ENCODE measurements around the gene RENBP.

DNA sequence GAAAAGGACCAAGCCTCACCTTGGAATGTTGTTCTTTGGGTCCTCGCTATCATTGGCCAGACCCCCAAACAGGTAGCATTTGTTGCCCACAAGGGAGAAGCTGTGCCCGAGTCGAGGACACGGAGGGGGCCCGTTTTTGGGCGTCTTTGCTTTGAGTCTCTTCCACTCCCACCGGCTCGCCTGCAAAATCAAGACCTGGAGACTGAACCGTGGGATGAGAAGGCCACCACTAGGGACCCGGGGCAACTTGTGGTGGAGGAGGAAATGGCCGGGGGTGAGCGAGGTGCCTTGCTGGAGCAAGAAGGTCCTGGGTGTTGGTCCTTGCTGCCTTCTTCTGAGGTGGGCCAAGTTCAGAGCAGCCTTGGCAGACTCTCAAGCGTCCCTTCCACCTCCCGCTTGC, 19.7 kb upstream of the RENBP start:
- TF ChIP-seq, protein P1, sequence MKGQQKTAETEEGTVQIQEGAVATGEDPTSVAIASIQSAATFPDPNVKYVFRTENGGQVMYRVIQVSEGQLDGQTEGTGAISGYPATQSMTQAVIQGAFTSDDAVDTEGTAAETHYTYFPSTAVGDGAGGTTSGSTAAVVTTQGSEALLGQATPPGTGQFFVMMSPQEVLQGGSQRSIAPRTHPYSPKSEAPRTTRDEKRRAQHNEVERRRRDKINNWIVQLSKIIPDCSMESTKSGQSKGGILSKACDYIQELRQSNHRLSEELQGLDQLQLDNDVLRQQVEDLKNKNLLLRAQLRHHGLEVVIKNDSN (IDR thresholded peaks at IDR 0.05) = no peak
- no peak for TF ChIP-seq CREB1 (IDR thresholded peaks at IDR 0.05; ENCODE audit: low read depth)
- TF ChIP-seq EP300 (IDR thresholded peaks at IDR 0.05; ENCODE audit: borderline replicate concordance) = no peak
- TF ChIP-seq TEAD4 (IDR thresholded peaks at IDR 0.05) = no peak
- TF ChIP-seq YY1 (IDR thresholded peaks at IDR 0.05; ENCODE audit: low read depth) = no peak
- no peak for TF ChIP-seq TAF1 (IDR thresholded peaks at IDR 0.05; ENCODE audit: low read depth)
- TF ChIP-seq, protein P2, sequence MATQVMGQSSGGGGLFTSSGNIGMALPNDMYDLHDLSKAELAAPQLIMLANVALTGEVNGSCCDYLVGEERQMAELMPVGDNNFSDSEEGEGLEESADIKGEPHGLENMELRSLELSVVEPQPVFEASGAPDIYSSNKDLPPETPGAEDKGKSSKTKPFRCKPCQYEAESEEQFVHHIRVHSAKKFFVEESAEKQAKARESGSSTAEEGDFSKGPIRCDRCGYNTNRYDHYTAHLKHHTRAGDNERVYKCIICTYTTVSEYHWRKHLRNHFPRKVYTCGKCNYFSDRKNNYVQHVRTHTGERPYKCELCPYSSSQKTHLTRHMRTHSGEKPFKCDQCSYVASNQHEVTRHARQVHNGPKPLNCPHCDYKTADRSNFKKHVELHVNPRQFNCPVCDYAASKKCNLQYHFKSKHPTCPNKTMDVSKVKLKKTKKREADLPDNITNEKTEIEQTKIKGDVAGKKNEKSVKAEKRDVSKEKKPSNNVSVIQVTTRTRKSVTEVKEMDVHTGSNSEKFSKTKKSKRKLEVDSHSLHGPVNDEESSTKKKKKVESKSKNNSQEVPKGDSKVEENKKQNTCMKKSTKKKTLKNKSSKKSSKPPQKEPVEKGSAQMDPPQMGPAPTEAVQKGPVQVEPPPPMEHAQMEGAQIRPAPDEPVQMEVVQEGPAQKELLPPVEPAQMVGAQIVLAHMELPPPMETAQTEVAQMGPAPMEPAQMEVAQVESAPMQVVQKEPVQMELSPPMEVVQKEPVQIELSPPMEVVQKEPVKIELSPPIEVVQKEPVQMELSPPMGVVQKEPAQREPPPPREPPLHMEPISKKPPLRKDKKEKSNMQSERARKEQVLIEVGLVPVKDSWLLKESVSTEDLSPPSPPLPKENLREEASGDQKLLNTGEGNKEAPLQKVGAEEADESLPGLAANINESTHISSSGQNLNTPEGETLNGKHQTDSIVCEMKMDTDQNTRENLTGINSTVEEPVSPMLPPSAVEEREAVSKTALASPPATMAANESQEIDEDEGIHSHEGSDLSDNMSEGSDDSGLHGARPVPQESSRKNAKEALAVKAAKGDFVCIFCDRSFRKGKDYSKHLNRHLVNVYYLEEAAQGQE (IDR thresholded peaks at IDR 0.05; ENCODE audit: low read depth) = no peak
- no peak for TF ChIP-seq FOXM1 (IDR thresholded peaks at IDR 0.05; ENCODE audit: borderline replicate concordance, low read depth)
- no peak for TF ChIP-seq NFIC (IDR thresholded peaks at IDR 0.05)
- TF ChIP-seq, protein P3, sequence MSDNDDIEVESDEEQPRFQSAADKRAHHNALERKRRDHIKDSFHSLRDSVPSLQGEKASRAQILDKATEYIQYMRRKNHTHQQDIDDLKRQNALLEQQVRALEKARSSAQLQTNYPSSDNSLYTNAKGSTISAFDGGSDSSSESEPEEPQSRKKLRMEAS (IDR thresholded peaks at IDR 0.05) = no peak
- no peak for TF ChIP-seq RAD21 (IDR thresholded peaks at IDR 0.05; ENCODE audit: low read depth)
- TF ChIP-seq CEBPB (IDR thresholded peaks at IDR 0.05) = no peak
- TF ChIP-seq ZBTB7A (IDR thresholded peaks at IDR 0.05; ENCODE audit: low read depth) = no peak

Data from Ishikawa (cell line).